Psoas muscle (tissue), 8 donors: Measurements from ENCODE around the gene FTCD. TPM values are rescaled to one million over a fixed set of nuclear protein-coding genes. Genes with fewer than 3 reads are reported as not detected.

Experiments used
- ATAC-seq, 4 donors: fragments of 200-7000 bp; cut with Tn5 transposase; one replicate each; pipeline ENCODE4 v1.9.1; 2020; ENCODE audit warnings: moderate library complexity in 3 of 4, mild to moderate bottlenecking in 2 of 4
- DNase-seq, 2 donors: peaks; one replicate each; pipeline ENCODE4 v3.0.0-alpha.2; 2020
- H3K27ac ChIP-seq: fragments of 200-600 bp; one replicate; pipeline ENCODE4 v1.8.0; 2022
- H3K27me3 ChIP-seq, 3 donors: fragments of 200-600 bp in 1 of 3; one replicate each; pipeline versions ENCODE4 v1.6.1 to v1.8.0; 2013 to 2022; ENCODE audit warnings: low read length in 2 of 3, mild to moderate bottlenecking in 2 of 3, moderate library complexity in 1 of 3; ENCODE audit not compliant: insufficient read depth in 3 of 3
- H3K36me3 ChIP-seq, 2 donors: fragments of 200-600 bp in 1 of 2; one replicate each; pipeline versions ENCODE4 v1.6.1 to v1.8.0; 2013 to 2022; ENCODE audit warnings: low read depth in 1 of 2, mild to moderate bottlenecking in 1 of 2, moderate library complexity in 1 of 2; ENCODE audit not compliant: insufficient read depth in 1 of 2
- H3K4me1 ChIP-seq: fragments of 200-600 bp; one replicate; pipeline ENCODE4 v1.8.0; 2022
- H3K4me3 ChIP-seq: fragments of 200-600 bp; one replicate; pipeline ENCODE4 v1.8.0; 2022; ENCODE audit warnings: mild to moderate bottlenecking
- H3K9me3 ChIP-seq: fragments of 200-600 bp; one replicate; pipeline ENCODE4 v1.8.0; 2022
- CTCF ChIP-seq: fragments of 200-600 bp; IDR thresholded peaks from one replicate; pipeline ENCODE4 v1.8.0; 2022; ENCODE audit warnings: antibody characterized with exemption
- WGBS, 3 donors: extraction: QIAGEN DNeasy Blood & Tissue Kit; methylation state at CpG; one replicate each; pipeline versions ENCODE4 v1.1.6 to v1.1.7; 2013; 5-methylcytosine and 5-hydroxymethylcytosine counted together
- intact Hi-C, 2 donors: fragments of 100-400 bp; cut with DNase I; formaldehyde crosslinking; loops; one replicate each; pipeline versions ENCODE4 v1.11.0 to v1.14.2; 2022
- polyA plus RNA-seq, 3 donors: library from polyadenylated mRNA; stranded (reverse); fragments of 200-250 nt; gene quantifications; one replicate each; pipeline ENCODE4 v1.2.3, GENCODE V29; 2013
- total RNA-seq, 4 donors: library from RNA; stranded (reverse); fragmentation: NEBNext Ultra II Directional in 2 of 4; extraction: Animal tissue kit (Norgen Biotek cat#: 25700) in 2 of 4; gene quantifications; one replicate each; pipeline versions ENCODE4 v1.2.1 to v1.2.4, GENCODE V29; 2021 to 2023
- donor health status: healthy with polysubstance abuse.
- donor health status: DM: no; HTN: no; CAD: no; lungs with moderate emphysema.
- donor health status: Bipolar disorder and iron deficiency.
- donor health status: healthy.
- donor health status: DM: yes; HTN: yes; CAD: no.
- donor health status: DM: no; HTN: no; CAD: no.
- donor health status: DM: no; HTN: no; CAD: no.
- donor health status: DM: yes; HTN: yes; CAD: no.

Gene FTCD
- total and polyA plus RNA-seq, 7 donors: 0.03 to 2.0 (median 0.13) TPM; not detected in 3

GRCh38 chr21:46100906-46101305 is 54.5 kb downstream of the FTCD start:
- no peaks in the 10 kb centered on the region for H3K4me1 ChIP-seq
- H3K27ac ChIP-seq: no peak overlapping the region
- DNase-seq: no peak
- intact Hi-C loops: loop anchor here in 1 of 2 donors (5.0 kb wide), 1 partner anchor 129 kb away; no protein-coding TSS in a partner anchor
- no peaks in the 10 kb centered on the region for H3K36me3 ChIP-seq
- ATAC-seq: no peak
- 24 to 36% (median 29%) methylated on average over 4 of the region's 4 CpGs for WGBS, 3 donors
- H3K27me3 ChIP-seq: peaks cover 0 to 64% (median 13%) of the 10 kb centered on the region in 3 donors
- H3K4me3 ChIP-seq: peak overlapping the region; percentile 66
- no peak for TF ChIP-seq CTCF
- H3K9me3 ChIP-seq: peaks cover 12% of the 10 kb centered on the region

GRCh38 chr21:46100426-46100825 is 55.0 kb downstream of the FTCD start:
- no peaks in the 10 kb centered on the region for H3K36me3 ChIP-seq
- peaks cover 12% of the 10 kb centered on the region for H3K9me3 ChIP-seq
- peaks cover 0 to 64% (median 13%) of the 10 kb centered on the region in 3 donors for H3K27me3 ChIP-seq
- WGBS, 3 donors: 42 to 65% (median 48%) methylated on average over 7 of the region's 7 CpGs
- no peak overlapping the region for H3K27ac ChIP-seq
- intact Hi-C loops: loop anchor here in 1 of 2 donors (5.0 kb wide), 1 partner anchor 128 kb away; no protein-coding TSS in a partner anchor
- no peaks in the 10 kb centered on the region for H3K4me1 ChIP-seq
- no peak for TF ChIP-seq CTCF
- H3K4me3 ChIP-seq: peak overlapping the region; percentile 66
- no peak for ATAC-seq
- DNase-seq: peak in 1 of 2 donors; percentile 30

- intact Hi-C loops: loop anchor here in 1 of 2 donors (5.0 kb wide), 1 partner anchor 128 kb away; no protein-coding TSS in a partner anchor
- DNase-seq (no peak), ATAC-seq (no peak)
- H3K27me3 ChIP-seq: peaks cover 0 to 64% (median 13%) of the 10 kb centered on the region in 3 donors
- H3K4me3 ChIP-seq: peak overlapping the region; percentile 66
- no peaks in the 10 kb centered on the region for H3K36me3 ChIP-seq
- no peak overlapping the region for H3K27ac ChIP-seq
- peaks cover 12% of the 10 kb centered on the region for H3K9me3 ChIP-seq
- TF ChIP-seq CTCF: no peak
- no peaks in the 10 kb centered on the region for H3K4me1 ChIP-seq
- 88 to 92% (median 89%) methylated on average over 6 of the region's 6 CpGs for WGBS, 3 donors
Observed at GRCh38 chr21:46100020-46100419, 55.4 kb downstream of the FTCD start.

- intact Hi-C loops: no loop called here
- Histone ChIP-seq H3K27me3 (peaks cover 0 to 60% (median 13%) of the 10 kb centered on the region in 3 donors), H3K4me3 (peak overlapping the region; percentile 66), H3K27ac (peak overlapping the region; percentile 67), H3K9me3 (peaks cover 12% of the 10 kb centered on the region), H3K4me1 (no peaks in the 10 kb centered on the region), H3K36me3 (no peaks in the 10 kb centered on the region)
- ATAC-seq (peak in 2 of 4 donors; percentile 29 to 46), DNase-seq (peak; percentile 46 to 59)
- 29 to 44% (median 36%) methylated on average over 18 of the region's 18 CpGs for WGBS, 3 donors
- no peak for TF ChIP-seq CTCF
Observed at GRCh38 chr21:46099476-46099875, 55.9 kb downstream of the FTCD start.
